ENCODE data around the gene THAP12.

DNA sequence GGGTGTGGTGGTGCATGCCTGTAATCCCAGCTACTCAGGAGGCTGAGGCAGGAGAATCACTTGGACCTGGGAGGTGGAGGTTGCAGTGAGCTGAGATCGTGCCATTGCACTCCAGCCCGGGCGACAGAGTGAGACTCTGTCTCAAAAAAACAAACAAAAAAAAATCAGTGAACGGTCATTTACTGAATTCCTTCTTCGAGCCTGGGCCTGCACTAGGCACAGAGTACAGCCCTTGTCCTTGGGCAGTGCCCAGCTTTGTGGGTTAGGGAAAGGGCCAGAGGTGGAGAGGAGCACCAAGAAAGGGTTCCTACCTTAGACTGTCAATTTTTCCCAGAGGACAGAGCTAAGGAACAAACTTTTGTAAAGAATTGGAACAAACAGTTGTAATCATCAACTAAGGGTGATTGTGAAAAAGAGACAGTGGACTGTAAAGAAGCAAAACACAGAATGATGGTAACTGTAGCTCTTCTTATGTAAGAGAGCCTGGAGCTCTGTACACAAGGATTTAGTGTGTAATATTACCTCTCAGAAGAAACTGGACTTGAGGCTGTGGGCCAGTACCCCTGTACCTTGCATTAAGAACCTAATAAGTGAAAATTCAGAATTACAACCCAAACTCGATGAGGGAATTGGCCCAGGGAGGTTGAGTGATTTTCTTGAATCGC lies 11.0 kb upstream of the THAP12 start:
- TF ChIP-seq, protein P1, sequence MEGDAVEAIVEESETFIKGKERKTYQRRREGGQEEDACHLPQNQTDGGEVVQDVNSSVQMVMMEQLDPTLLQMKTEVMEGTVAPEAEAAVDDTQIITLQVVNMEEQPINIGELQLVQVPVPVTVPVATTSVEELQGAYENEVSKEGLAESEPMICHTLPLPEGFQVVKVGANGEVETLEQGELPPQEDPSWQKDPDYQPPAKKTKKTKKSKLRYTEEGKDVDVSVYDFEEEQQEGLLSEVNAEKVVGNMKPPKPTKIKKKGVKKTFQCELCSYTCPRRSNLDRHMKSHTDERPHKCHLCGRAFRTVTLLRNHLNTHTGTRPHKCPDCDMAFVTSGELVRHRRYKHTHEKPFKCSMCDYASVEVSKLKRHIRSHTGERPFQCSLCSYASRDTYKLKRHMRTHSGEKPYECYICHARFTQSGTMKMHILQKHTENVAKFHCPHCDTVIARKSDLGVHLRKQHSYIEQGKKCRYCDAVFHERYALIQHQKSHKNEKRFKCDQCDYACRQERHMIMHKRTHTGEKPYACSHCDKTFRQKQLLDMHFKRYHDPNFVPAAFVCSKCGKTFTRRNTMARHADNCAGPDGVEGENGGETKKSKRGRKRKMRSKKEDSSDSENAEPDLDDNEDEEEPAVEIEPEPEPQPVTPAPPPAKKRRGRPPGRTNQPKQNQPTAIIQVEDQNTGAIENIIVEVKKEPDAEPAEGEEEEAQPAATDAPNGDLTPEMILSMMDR (IDR thresholded peaks at IDR 0.05; ENCODE audit: insufficient read depth, low read depth, low read length), result no peak
- no peak for TF ChIP-seq EZH2 (IDR thresholded peaks at IDR 0.05; ENCODE audit: insufficient read depth, low read length)

Data from astrocyte (in vitro differentiated cells and primary cell).